SKM-1 treated with dmso at 0.1 percent for 144 hours (cell line): ENCODE results near the gene P4HA2.
"Not testable (repeated sequence)": the region's sequence is repeated elsewhere in the genome, so short reads cannot be mapped to it uniquely, and the experiment has no call there.

ENCODE experiments used
- DNase-seq: peaks from one replicate; lab custom pipeline; 2025; ENCODE audit not compliant: unreplicated experiment; lab: John Stamatoyannopoulos, UW

The P4HA2 gene

GRCh38 chr5:132150565-132150964 is 77.1 kb downstream of the P4HA2 start:
- DNase-seq = no peak

- DNase-seq = no peak
These were observed 80.0 kb downstream of the P4HA2 start for GRCh38 chr5:132147663-132148062.

- DNase-seq = not testable (repeated sequence)
These were observed 82.3 kb downstream of the P4HA2 start for GRCh38 chr5:132145326-132145725.

- DNase-seq = no peak
These were observed 84.5 kb downstream of the P4HA2 start for GRCh38 chr5:132143148-132143547.

GRCh38 chr5:132142459-132142858 is 85.2 kb downstream of the P4HA2 start:
- no peak for DNase-seq
